GM18873 (cell line): ENCODE measurements around the gene SLC47A1.
"Not testable (repeated sequence)": the region's sequence is repeated elsewhere in the genome, so short reads cannot be mapped to it uniquely, and the experiment has no call there.

Experiments
- ATAC-seq: cut with Tn5 transposase; IDR thresholded peaks from one replicate; pipeline ENCODE4 v1.9.1; 2021; ENCODE audit warnings: mild to moderate bottlenecking, moderate library complexity, moderate number of reproducible peaks; ENCODE audit not compliant: unreplicated experiment, low FRiP score

The SLC47A1 gene

GRCh38 chr17:19519388-19520291 is 14.0 kb upstream of the SLC47A1 start:
- not testable (repeated sequence) for ATAC-seq

- ATAC-seq: no peak
Measured at GRCh38 chr17:19520641-19521040, 13.0 kb upstream of the SLC47A1 start.

GRCh38 chr17:19523690-19524089 is 10.0 kb upstream of the SLC47A1 start:
- no peak for ATAC-seq

GRCh38 chr17:19526950-19527349 is 6.7 kb upstream of the SLC47A1 start:
- not testable (repeated sequence) for ATAC-seq

- ATAC-seq: no peak
Measured at GRCh38 chr17:19531780-19532501, 1.7 kb upstream of the SLC47A1 start.

GRCh38 chr17:19533036-19533717 is 477 bp upstream of the SLC47A1 start:
- ATAC-seq: no peak

GRCh38 chr17:19534562-19535149 is 1.0 kb downstream of the SLC47A1 start:
- no peak for ATAC-seq

GRCh38 chr17:19537111-19537510 is 3.5 kb downstream of the SLC47A1 start:
- no peak for ATAC-seq

- ATAC-seq: no peak
Measured at GRCh38 chr17:19538095-19539039, 4.7 kb downstream of the SLC47A1 start.

- ATAC-seq: no peak
Measured at GRCh38 chr17:19539040-19539399, 5.4 kb downstream of the SLC47A1 start.

GRCh38 chr17:19539841-19540311 is 6.2 kb downstream of the SLC47A1 start:
- ATAC-seq: no peak

- no peak for ATAC-seq
Measured at GRCh38 chr17:19540706-19541370, 7.2 kb downstream of the SLC47A1 start.

- ATAC-seq: no peak
Measured at GRCh38 chr17:19541445-19541844, 7.8 kb downstream of the SLC47A1 start.

- no peak for ATAC-seq
Measured at GRCh38 chr17:19542247-19542646, 8.6 kb downstream of the SLC47A1 start.

GRCh38 chr17:19544366-19544765 is 10.7 kb downstream of the SLC47A1 start:
- no peak for ATAC-seq

- ATAC-seq: no peak
Measured at GRCh38 chr17:19546289-19547065, 12.8 kb downstream of the SLC47A1 start.

GRCh38 chr17:19549746-19550623 is 16.3 kb downstream of the SLC47A1 start:
- ATAC-seq: no peak
